NCI-H2196 (cell line): ENCODE results near the gene ACTN1.
A peak's percentile ranks its signal among the peaks of the same experiment; 100 is the strongest.

ENCODE experiments used
- DNase-seq: peaks from one replicate; lab custom pipeline; 2025; ENCODE audit not compliant: unreplicated experiment; lab: John Stamatoyannopoulos, UW

Gene ACTN1

DNA sequence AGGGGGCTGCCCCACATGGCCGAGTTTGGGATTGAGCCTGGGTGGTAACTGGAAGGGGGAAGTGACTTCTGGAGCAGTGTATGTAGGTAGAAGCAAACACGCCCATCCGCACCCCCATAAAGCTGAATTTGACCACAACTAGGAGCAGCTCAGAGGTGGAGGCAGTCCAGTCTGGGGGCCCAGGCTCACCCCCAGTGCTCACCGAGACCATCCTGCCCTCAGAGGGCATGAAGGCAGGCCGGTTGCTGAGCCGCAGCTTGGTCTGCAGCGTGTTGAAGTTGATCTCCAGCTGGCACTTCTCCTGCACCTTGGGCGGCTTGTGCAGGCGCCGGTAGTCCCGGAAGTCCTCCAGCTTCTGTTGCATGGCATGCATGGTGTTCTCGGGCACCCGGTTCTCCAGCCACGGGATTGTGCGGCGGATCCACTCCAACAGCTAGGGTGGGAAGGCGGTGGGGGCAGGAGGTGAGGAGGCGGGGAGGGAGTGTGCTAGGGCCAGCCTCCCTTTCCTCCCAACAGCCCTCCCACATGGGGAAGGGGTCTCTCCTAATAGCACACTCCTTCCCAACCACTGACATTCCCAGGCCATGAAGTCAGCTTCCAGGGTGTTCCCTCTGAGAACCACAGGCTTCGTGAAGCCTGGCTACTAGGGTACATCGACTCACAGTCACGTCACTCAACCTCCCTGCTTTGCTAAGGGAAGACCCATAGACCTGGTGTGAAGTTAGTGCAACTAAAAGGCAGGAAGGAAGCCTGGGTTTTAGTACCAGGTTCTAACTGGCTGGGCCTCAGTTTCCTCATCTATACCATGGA is 87.0 kb downstream of the ACTN1 start:
- no peak for DNase-seq

DNA sequence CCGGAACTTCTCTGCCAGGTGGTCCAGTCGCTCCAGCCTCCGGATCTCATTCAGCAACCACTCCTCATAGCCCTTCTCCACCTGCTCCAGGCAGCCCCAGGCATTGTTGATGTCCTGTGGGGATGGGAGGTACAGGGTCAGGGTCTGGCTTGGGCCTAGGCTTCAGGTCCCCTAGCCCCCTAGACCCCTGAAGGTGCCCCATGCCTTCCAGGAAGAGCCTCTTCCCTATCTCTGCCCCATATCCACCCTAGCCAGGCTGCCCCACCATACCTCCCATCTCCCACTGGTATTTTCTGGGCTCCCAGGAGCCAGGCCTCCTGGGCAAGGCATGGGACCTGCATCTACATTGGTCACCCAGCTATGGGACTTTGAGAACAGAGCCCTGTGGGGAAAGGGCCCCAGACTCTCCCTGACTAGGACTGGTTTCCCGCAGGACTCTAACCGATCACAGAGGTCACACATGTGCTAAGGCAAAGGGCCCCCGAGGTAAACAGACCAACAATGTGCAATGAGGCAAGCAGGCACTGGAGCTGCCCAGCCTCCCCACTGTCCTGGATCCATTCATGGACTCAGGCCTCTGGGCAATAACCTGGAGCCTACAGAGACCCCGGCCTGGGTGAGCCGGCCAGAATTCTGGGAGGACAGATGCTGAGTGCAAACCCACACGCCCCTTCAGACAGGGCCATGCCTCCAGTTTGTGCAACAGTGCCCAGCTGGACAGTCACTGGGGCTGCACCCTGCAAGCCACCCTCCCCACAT is 88.8 kb downstream of the ACTN1 start:
- no peak for DNase-seq

DNA sequence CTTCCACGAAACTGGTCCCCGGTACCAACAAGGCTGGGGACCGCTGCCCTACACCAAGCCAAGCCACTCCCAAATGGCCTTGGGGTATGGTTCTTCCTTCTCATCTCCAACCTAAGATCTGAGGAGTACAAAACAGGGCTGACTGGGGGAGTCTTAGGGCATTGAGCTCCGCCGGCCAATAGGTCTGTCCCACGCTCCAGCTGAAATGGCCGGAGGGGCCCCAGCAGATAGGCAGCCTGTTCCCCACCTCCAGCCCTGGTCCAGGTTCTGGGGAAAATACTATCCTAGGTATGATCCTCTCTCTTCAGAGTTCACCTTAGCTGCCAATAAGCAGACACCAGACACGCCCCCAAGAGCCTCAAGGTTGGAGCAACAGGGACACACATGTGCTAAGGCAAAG is 90.2 kb downstream of the ACTN1 start:
- no peak for DNase-seq

DNA sequence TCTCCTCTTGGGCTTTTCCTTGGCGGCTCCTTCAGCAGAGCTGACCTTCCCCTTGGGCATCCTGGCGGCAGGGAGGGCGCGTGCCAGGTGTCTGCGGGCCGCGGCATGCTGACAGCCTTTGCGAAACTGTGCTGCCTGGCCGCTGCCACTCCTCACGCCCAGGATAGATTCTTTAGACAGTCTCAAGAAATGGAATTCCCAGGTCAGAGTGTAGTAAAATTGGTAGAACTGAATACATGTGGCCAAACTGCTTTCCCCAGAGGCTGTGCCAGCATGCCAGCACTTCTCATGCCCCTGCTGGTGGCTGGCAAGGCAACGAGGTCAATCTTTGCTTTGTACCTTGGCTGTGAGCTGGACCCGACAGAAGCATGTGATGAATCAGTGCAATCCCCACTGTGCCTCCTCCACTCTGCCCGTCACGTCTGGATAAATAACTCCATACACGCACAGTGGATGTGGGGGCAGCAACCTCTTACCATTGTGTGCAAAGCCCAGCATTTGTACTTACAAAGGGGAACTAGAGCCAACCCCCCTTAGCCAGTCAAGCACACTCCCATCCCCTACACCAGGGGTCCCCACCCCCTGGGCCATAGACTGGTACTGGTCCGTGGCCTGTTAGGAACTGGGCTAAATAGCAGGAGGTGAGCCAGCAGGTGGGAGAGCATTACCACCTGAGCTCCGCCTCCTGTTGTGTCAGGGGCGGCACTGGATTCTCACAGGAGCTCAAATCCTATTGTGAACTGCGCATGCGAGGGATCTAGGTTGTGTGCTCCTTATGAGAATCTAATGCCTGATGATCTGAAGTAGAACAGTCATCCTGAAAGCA is 90.9 kb downstream of the ACTN1 start:
- no peak for DNase-seq

DNA sequence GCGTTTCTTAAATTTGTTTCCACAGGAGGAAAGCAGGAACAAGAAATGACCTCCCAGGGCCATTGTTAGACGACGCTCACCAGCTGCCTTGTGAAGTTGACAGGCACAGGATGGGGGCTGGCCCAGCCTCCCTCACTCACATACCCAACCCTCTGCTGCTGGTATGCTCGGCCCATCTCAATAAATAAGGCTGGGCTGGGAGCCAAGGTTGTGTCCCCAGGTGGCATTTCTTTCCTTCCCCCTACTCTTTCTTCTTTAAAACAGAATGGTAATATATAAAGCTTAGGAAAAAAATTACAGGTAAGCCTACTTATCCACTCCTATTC is 93.0 kb downstream of the ACTN1 start:
- DNase-seq = peak; percentile 35

DNA sequence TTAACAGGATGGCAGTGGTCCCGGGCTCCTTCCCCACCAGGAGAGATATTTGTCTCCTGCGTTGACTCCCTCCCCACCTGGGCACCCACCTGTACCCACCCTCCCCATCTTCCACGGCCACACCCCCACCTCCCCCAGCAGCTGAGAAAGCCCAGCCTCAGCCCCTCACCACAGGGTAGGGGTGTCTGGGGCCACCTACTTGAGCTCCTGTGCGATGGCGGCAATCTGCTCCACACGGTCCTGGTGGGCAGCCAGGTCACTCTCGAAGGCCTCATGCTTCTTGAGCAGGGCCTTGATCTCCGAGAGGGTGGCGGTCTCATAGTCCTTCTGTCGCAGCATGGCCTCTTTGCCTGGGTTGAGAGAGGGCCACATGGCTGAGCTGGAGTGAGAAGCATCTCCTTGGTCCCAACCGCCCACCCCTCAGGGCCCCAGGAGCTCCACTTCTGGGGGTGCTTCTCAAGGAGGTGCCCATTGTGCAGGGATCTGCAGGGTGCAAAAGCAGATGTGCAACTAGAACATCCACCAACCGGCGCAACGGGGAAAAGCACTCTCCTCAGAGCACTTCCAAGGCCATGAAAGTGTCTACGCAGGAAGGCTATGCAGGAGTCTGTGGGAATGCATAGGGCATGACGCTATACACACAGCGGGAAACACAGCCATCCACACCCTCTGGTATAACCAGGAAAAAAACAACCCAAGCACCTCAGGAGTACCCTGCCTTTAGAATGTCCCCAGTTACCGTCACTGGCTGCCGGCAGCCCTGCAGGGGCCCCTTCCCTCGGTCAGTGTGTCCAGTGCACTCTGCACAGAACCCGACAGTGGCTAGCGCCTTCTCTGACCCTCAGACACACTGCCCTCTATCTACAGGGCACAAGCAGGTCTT is 93.6 kb downstream of the ACTN1 start:
- DNase-seq = no peak

DNA sequence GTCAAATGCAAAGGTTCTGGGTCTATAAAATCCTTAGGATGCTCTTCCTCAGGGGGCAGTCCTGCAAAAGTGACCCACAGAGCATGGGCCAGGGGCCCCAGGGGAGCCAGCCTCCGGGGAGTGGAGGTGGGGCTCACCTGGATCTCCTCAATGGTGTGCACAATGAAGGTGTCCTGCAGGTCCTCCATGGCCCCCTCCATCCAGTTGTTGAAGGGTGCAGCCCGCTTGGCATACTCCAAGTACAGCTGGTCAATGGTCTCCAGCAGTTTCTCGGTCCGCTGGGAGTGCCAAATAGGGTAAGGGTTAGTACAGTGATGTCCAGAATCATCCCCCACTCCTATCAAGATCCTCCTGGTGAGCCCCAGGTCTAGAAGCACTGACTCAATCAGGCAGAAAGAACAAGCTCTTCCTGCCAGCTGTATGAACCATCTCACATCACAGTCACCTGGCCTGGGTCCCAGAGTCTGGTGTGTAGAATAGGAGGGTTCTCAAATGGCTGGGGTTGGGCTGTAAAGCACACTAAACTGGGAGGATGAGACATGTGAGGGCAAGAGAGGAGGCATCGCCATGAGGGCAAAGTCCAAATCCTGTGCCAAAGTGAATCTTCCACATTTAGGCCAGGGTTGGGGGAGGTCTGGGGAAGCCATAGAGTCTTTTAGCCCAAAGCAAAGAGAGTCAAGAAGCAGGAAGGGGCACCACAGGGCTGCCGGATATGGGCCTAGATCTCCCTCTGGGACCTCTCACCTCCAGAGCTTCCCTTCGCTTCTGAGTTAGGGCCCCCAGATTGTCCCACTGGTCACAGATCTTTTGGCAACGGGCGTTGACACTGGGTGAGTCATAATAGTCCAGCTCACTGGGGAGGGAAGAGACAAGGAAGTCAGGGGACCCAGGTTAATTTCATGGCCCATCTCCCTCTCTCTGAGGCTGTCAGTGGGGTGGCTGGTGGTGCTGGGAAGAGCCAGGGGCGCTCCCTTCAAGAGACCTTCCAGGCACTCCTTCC is 94.8 kb downstream of the ACTN1 start:
- peak; percentile 93 for DNase-seq

DNA sequence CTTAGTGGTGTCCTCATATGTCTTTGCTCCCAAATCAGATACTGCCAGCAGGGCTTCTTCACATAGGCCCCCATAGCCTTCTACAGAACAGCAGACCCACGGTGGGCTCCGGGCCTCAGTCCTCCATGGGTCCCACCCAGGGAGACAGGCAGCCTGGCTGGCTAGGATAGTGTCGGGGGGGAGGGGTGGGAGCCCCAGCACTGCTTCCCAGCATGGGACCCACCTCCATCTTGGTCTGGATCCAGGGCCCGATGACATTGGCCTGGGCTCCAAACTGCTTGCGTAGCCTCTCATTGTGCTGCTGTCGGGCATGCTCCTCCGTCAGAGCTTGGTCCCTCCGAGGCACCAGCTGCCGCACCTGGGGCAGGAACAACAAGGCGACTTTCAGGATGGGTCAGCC is 96.9 kb downstream of the ACTN1 start:
- no peak for DNase-seq

DNA sequence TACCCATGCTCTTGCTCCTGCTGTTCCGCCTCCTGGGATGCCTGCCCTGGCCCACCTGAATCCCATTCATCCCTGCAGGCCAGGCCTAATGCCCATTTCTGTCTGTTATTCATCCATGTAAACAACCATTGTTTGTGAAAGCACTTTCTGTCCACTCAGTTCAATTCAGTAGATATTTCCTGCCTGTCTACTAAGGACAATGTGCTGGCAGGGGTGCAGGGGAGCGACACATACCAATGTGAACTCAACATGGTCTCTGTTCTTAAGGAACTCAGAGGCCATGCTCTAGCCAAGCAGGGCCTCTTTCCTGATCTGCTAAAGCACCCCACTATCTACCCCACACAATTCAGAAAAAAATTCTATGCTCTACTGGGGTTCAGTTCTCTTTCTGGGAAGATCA is 97.7 kb downstream of the ACTN1 start:
- no peak for DNase-seq

DNA sequence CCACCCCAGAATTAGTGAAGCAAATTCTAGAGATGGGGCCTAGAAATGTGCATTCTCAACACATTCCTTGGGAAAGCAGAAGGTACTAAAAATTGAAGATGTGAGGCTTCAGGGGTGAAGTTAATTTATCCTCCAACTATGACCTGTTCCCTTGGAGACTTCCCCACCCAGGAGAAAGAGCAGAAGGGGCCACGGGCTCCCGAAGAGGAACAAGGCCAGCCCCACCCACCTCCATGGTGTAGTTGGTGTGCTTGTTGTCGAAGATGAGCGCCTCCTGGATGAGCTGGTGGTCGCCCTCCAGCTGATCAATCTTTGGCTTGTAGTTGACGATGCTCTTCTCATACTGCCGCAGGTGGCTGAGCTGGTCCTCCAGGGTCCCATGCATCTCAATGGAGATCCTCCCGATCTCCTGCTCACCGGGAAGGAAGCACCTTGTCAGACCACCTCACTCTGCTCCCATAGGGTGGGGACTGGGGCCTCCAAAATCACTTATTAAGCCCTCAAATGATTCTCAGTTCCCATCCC is 98.5 kb downstream of the ACTN1 start:
- no peak for DNase-seq

DNA sequence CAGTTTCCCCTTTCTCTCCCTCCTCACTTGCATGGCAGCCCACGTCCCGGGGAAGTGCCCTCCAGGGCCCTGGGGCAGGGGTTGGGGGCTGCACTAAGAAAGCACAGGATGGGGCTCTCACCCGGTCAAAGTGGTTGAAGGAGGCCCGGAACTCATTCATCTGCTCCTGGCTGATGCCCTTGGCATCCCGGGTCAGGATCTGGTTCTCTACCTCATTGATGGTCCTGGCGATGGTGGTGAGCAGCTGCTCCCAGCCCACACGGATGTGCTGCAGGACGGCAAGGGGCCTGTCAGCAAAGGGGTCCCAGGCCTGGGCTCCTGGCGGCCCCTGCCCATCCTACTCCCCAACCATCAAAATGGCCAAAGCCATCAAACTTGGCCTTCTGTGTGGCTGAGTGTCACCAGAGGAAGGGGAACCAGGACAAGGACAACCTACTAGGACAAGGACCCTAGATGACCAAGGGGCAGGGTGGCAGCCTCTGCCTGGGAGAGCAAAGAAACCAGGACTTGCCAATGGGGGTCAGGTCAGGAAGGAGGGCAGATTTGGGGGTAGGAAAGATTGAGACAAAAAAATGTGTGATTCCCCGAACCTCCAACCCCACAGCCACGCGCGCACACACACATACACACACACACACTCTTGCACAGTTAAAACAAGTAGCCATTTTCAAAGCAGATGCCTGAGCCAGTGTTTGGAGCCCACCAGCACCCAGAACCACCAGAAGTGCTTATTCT is 99.1 kb downstream of the ACTN1 start:
- DNase-seq = no peak

DNA sequence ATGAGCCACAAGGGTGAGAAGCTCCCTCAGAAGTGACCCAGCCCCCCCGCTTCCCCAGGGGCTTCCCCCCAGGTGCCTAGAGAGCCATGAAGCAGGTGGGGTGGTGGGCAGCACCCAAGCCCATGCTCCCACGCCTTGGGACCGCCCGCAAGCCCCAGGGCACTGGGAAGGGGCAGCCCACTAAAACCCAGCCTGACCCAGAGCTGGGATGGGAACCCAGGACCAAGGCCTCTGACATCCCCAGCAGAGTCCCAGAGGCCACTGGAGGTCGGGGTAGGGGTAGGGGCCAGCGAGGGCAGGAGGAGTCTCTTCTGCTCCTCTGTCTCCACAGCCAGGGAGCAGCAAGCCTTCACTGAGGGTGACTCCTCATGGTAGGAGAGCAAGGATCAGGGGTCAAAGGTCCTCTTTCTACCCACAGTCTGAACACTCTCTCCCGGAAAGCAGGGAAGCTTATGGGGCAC is 99.8 kb downstream of the ACTN1 start:
- no peak for DNase-seq

DNA sequence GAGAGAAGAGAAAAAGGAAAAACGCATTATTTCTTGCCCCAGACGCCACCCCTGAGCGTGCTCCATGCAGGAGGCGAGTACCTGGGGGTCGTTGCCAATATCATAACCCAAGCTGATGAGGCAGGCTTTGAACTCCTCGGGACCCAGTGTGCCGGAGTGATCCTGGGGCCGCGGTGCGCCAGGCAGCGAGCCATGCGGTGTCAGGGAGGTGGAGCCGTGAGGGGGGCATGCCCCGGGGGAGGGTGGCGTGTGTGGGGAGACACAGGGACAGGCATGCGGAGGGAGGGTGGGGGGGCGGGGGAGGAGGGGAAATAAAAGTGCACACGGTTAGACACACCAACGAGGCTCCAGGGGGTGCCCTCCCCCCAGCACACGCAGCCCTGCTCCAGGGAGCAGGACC is 100.2 kb downstream of the ACTN1 start:
- no peak for DNase-seq

DNA sequence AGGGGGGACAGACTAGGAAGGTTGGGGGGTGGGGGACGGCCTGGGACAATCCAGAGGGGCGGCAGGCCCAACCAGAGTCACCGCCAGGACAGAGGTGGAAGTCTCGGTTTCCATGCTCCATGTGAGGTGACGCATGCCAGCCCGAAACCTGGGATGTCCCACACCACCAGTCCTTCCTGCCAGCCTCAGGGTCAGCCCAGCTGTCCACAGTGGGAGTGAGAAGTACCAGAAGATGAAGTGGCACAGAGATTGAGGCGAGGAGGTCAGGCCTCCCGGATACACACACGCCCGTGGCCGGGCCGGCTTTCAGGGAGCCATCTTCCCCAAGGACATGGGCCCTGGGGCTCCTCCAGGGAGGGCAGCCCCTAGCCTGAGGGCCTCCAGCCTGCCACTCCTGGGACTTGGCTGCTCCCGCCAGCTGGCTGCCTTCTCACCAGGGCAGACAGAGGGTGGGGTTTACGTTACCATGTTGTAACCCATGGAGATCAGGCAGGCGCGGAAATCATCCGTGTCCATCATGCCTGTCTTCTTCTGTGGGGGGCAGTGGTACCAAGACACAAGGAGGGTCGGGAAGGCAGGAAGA is 101.0 kb downstream of the ACTN1 start:
- no peak for DNase-seq

DNA sequence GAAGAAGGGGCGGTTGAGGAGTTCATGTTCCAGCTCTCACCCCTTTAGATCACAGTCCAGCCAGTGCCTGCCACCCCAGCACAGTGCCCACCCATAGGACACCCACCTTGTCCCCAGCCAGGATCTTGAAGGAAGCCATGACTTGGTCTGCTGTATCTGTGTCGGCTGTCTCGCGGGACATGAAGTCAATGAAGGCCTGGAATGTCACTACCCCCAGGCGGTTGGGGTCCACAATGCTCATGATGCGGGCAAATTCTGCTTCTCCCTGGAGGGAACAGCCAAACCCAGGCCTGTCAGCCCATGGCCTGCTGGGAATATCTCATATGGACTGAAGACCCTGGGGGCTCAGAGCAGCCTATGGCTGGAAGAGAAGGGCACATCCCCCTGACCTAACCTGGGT is 102.1 kb downstream of the ACTN1 start:
- no peak for DNase-seq

DNA sequence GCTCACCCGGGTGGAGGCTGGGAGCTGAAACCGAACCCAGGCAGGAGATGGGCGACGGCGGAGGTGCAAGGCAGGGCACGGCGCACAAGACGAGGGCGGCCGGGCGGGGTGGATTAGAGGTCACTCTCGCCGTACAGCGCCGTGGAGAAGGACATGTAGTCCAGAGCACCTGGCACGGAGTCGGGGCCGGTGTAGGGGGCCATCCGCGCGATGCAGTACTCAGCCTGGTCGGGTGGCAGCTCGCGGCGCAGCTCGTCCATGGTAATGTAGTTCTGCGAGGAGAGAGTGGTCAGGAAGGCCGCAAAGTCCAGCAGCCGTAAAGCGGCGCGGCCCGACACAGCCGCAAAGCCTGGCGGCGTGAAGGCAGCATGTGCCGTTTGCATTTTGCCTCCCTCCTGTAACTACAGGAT is 104.4 kb downstream of the ACTN1 start:
- no peak for DNase-seq

DNA sequence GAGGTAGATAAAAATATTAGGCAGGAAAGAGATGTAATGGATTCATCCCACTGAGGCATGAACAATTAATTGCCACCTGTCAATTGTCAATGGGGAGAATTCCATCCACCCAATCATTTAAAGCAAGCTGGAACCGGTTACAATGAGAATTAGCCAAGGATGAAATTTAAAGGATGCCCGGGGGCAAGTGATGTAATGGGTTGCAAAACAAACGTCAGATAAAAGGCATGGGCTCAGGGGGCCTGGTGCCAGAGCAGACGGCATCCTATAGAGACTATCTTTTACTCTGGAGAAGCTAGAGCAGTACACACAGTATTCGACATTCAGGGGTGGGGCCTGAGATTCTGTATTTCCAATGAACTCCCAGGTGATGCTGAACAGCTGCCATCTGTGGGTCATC is 105.7 kb downstream of the ACTN1 start:
- no peak for DNase-seq

DNA sequence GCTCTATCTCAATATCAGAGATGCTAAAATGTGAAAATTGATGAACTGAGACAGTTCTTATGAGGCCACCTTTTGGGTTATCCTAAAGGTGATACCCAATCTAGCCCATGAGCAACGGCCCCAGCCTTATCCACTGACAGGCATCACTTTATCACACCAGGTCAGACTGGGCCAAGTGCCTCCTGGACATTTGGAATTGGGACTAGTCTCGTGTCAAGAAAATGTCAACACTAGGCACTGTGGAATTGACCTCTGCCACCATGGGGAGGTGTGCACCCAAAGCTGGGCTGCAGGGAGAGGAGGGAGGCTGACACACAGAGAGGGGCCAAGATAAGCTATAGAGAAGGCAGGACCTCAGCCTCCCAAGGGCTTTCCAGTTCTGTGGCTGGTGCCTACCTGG is 107.7 kb downstream of the ACTN1 start:
- DNase-seq = no peak
